Measurements from ENCODE around the gene ATF6B.
A peak's percentile ranks its signal among the peaks of the same experiment; 100 is the strongest.

The ATF6B gene

GRCh38 chr6:32127717-32128592, at the start of gene ATF6B:
TSS of gene ATF6B (minus strand) at chr6:32128246. CDS start at chr6:32128207, 39 bp downstream.
- DNase-seq: peak; percentile 98

GRCh38 chr6:32177183-32177787, 49.2 kb upstream of the ATF6B start:
- DNase-seq: peak; percentile 56

GRCh38 chr6:32176476-32177182, 48.6 kb upstream of the ATF6B start:
- peak; percentile 52 for DNase-seq

- DNase-seq: peak; percentile 86
These were observed 47.8 kb upstream of the ATF6B start, which contains the start of gene AGPAT1 for GRCh38 chr6:32175711-32176475. TSS of gene AGPAT1 (minus strand) at chr6:32176084. CDS start at chr6:32171496, 4,588 bp downstream.

GRCh38 chr6:32175322-32175710, 47.3 kb upstream of the ATF6B start:
- no peak for DNase-seq

- no peak for DNase-seq
These were observed 46.4 kb upstream of the ATF6B start for GRCh38 chr6:32174416-32174815.

GRCh38 chr6:32173051-32173727, 45.1 kb upstream of the ATF6B start:
- no peak for DNase-seq

- DNase-seq: no peak
These were observed 43.2 kb upstream of the ATF6B start for GRCh38 chr6:32171234-32171633.

- no peak for DNase-seq
These were observed 42.2 kb upstream of the ATF6B start for GRCh38 chr6:32170294-32170693.

GRCh38 chr6:32168807-32169591, 41.0 kb upstream of the ATF6B start:
- no peak for DNase-seq

GRCh38 chr6:32168350-32168749, 40.3 kb upstream of the ATF6B start:
- no peak for DNase-seq

GRCh38 chr6:32167761-32168262, 39.8 kb upstream of the ATF6B start:
- no peak for DNase-seq

- no peak for DNase-seq
These were observed 39.2 kb upstream of the ATF6B start for GRCh38 chr6:32167154-32167760.

GRCh38 chr6:32166411-32167061, 38.5 kb upstream of the ATF6B start:
- DNase-seq: no peak

GRCh38 chr6:32164295-32164694, 36.2 kb upstream of the ATF6B start, which contains the start of gene EGFL8:
TSS of gene EGFL8 (plus strand) at chr6:32164595. CDS start at chr6:32166166, 1,571 bp downstream.
- no peak for DNase-seq

- no peak for DNase-seq
These were observed 35.7 kb upstream of the ATF6B start for GRCh38 chr6:32163559-32164258.

GRCh38 chr6:32158052-32158451, 30.0 kb upstream of the ATF6B start:
- DNase-seq: no peak

- no peak for DNase-seq
These were observed 28.8 kb upstream of the ATF6B start for GRCh38 chr6:32156891-32157290.

GRCh38 chr6:32154514-32155161, 26.6 kb upstream of the ATF6B start:
- DNase-seq: peak; percentile 56

All from amniotic stem cell (primary cell).